ENCODE measurements around the gene PKN1. TPM values are rescaled to one million over a fixed set of nuclear protein-coding genes. Genes with fewer than 3 reads are reported as not detected.

PKN1 gene
- total and polyA plus RNA-seq, 7 experiments from 2014 or later = 47.2 to 211 (median 198) TPM

GRCh38 chr19:14440049-14440448 lies 6.9 kb downstream of the PKN1 start:
- no peaks in the 10 kb centered on the region for H3K9me3 ChIP-seq (ENCODE audit: control insufficient read depth in 2 of 3, low read length in 3 of 3)
- peak overlapping the region; percentile 88 to 99 (median 95) for H3K4me3 Mint-ChIP-seq
- H3K27me3 ChIP-seq (ENCODE audit: control insufficient read depth in 2 of 2, insufficient read depth in 2 of 2, low read length in 2 of 2) = no peaks in the 10 kb centered on the region
- ATAC-seq (peak; percentile 94), DNase-seq (peak; percentile 57 to 84 (median 72))
- H3K27ac Mint-ChIP-seq = peak overlapping the region; percentile 90 to 97 (median 95)
- peak overlapping the region; percentile 82 for H3K4me3 ChIP-seq (ENCODE audit: low read length)
- H3K9me3 Mint-ChIP-seq = no peaks in the 10 kb centered on the region
- no peaks in the 10 kb centered on the region for H3K27me3 Mint-ChIP-seq
- H3K4me1 ChIP-seq (ENCODE audit: control insufficient read depth in 2 of 2, insufficient read depth in 2 of 2, low read length in 2 of 2) = peaks cover 27 to 31% of the 10 kb centered on the region in 2 donors
- ChIA-PET CTCF (interaction anchor here (0.7 to 1.3 kb wide), 4 partner anchors 9 to 1623 kb away, joined by 3 read pairs; no protein-coding TSS in a partner anchor), POLR2A (interaction anchor here (1.4 to 7.0 kb wide), 2 partner anchors 21 to 74 kb away, joined by 4 to 37 read pairs; partner anchors contain the start of gene DDX39A)
- H3K27ac ChIP-seq (ENCODE audit: low read depth, low read length) = peak overlapping the region; percentile 85
- peaks cover 6 to 37% (median 17%) of the 10 kb centered on the region in 5 donors for H3K36me3 Mint-ChIP-seq
- H3K36me3 ChIP-seq (ENCODE audit: control insufficient read depth in 2 of 3, insufficient read depth in 3 of 3, low read length in 3 of 3) = peaks cover 14 to 37% (median 15%) of the 10 kb centered on the region in 3 experiments
- intact Hi-C loops (cut with micrococcal nuclease) = loop anchor here in 1 of 2 donors (1.0 kb wide), 2 partner anchors 8 to 21 kb away; partner anchors contain the start of gene DDX39A
- peaks cover 32 to 75% (median 51%) of the 10 kb centered on the region in 7 donors for H3K4me1 Mint-ChIP-seq

GRCh38 chr19:14441041-14441938 lies 8.2 kb downstream of the PKN1 start:
- Mint-ChIP-seq H3K27ac (peak overlapping the region in 8 of 9 donors; percentile 30 to 97 (median 78)), H3K36me3 (peaks cover 7 to 42% (median 21%) of the 10 kb centered on the region in 5 donors), H3K4me3 (peak overlapping the region; percentile 88 to 99 (median 95)), H3K27me3 (no peaks in the 10 kb centered on the region), H3K4me1 (peaks cover 31 to 71% (median 48%) of the 10 kb centered on the region in 7 donors), H3K9me3 (no peaks in the 10 kb centered on the region)
- Histone ChIP-seq H3K4me3 (ENCODE audit: low read length) (peak overlapping the region; percentile 82), H3K36me3 (ENCODE audit: control insufficient read depth in 2 of 3, insufficient read depth in 3 of 3, low read length in 3 of 3) (peaks cover 15 to 50% (median 16%) of the 10 kb centered on the region in 3 experiments), H3K27ac (ENCODE audit: low read depth, low read length) (peak overlapping the region; percentile 85), H3K4me1 (ENCODE audit: control insufficient read depth in 2 of 2, insufficient read depth in 2 of 2, low read length in 2 of 2) (peaks cover 26 to 31% of the 10 kb centered on the region in 2 donors), H3K9me3 (ENCODE audit: control insufficient read depth in 2 of 3, low read length in 3 of 3) (no peaks in the 10 kb centered on the region), H3K27me3 (ENCODE audit: control insufficient read depth in 2 of 2, insufficient read depth in 2 of 2, low read length in 2 of 2) (no peaks in the 10 kb centered on the region)
- ChIA-PET CTCF (interaction anchor here (1.0 to 1.8 kb wide), 3 partner anchors 9 to 305 kb away, joined by 4 to 9 read pairs (median 4); partner anchors contain the start of gene ASF1B), POLR2A (interaction anchor here (0.7 to 7.0 kb wide), 2 partner anchors 22 to 54 kb away, joined by 3 to 37 read pairs; partner anchors contain the start of gene DDX39A)
- ATAC-seq = no peak
- no peak for DNase-seq
- intact Hi-C loops (cut with micrococcal nuclease) = no loop called here

- POLR2A ChIA-PET = interaction anchor here (0.6 to 7.0 kb wide), 3 partner anchors 24 to 1523 kb away, joined by 3 to 37 read pairs (median 3); partner anchors contain the start of gene DDX39A
- H3K27ac ChIP-seq (ENCODE audit: low read depth, low read length) = no peak overlapping the region
- CTCF ChIA-PET = no interaction called here
- H3K27me3 ChIP-seq (ENCODE audit: control insufficient read depth in 2 of 2, insufficient read depth in 2 of 2, low read length in 2 of 2) = no peaks in the 10 kb centered on the region
- peaks cover 31 to 58% (median 46%) of the 10 kb centered on the region in 7 donors for H3K4me1 Mint-ChIP-seq
- peaks cover 24 to 26% of the 10 kb centered on the region in 2 donors for H3K4me1 ChIP-seq (ENCODE audit: control insufficient read depth in 2 of 2, insufficient read depth in 2 of 2, low read length in 2 of 2)
- no peaks in the 10 kb centered on the region for H3K27me3 Mint-ChIP-seq
- peak overlapping the region in 6 of 9 donors; percentile 9 to 72 (median 28) for H3K27ac Mint-ChIP-seq
- peak overlapping the region in 8 of 10 donors; percentile 18 to 99 (median 40) for H3K4me3 Mint-ChIP-seq
- no peaks in the 10 kb centered on the region for H3K9me3 ChIP-seq (ENCODE audit: control insufficient read depth in 2 of 3, low read length in 3 of 3)
- H3K36me3 Mint-ChIP-seq = peaks cover 10 to 46% (median 27%) of the 10 kb centered on the region in 5 donors
- intact Hi-C loops (cut with micrococcal nuclease) = no loop called here
- ATAC-seq (no peak), DNase-seq (no peak)
- H3K36me3 ChIP-seq (ENCODE audit: control insufficient read depth in 2 of 3, insufficient read depth in 3 of 3, low read length in 3 of 3) = peaks cover 23 to 65% (median 28%) of the 10 kb centered on the region in 3 experiments
- no peaks in the 10 kb centered on the region for H3K9me3 Mint-ChIP-seq
- no peak overlapping the region for H3K4me3 ChIP-seq (ENCODE audit: low read length)
Observed at GRCh38 chr19:14442891-14443631, 10.0 kb downstream of the PKN1 start.

GRCh38 chr19:14443632-14444216 lies 10.6 kb downstream of the PKN1 start:
- peaks cover 10 to 49% (median 32%) of the 10 kb centered on the region in 5 donors for H3K36me3 Mint-ChIP-seq
- ATAC-seq = no peak
- CTCF ChIA-PET = no interaction called here

GRCh38 chr19:14446336-14447036 lies 13.4 kb downstream of the PKN1 start:
- Mint-ChIP-seq H3K9me3 (no peaks in the 10 kb centered on the region), H3K27me3 (no peaks in the 10 kb centered on the region), H3K4me3 (peak overlapping the region in 1 of 10 donors; percentile 16), H3K4me1 (peaks cover 9 to 43% (median 36%) of the 10 kb centered on the region in 7 donors), H3K27ac (peak overlapping the region in 4 of 9 donors; percentile 25 to 72 (median 30)), H3K36me3 (peaks cover 4 to 59% (median 35%) of the 10 kb centered on the region in 5 donors)
- ChIA-PET CTCF (interaction anchor here (0.6 kb wide), 1 partner anchor 296 kb away, joined by 3 read pairs; no protein-coding TSS in a partner anchor), POLR2A (interaction anchor here (1.0 to 1.9 kb wide), 3 partner anchors 26 to 32 kb away, joined by 3 to 7 read pairs (median 5); no protein-coding TSS in a partner anchor)
- no peaks in the 10 kb centered on the region for H3K27me3 ChIP-seq (ENCODE audit: control insufficient read depth in 2 of 2, insufficient read depth in 2 of 2, low read length in 2 of 2)
- no peak overlapping the region for H3K27ac ChIP-seq (ENCODE audit: low read depth, low read length)
- intact Hi-C loops (cut with micrococcal nuclease) = no loop called here
- peaks cover 49 to 96% (median 52%) of the 10 kb centered on the region in 3 experiments for H3K36me3 ChIP-seq (ENCODE audit: control insufficient read depth in 2 of 3, insufficient read depth in 3 of 3, low read length in 3 of 3)
- H3K4me1 ChIP-seq (ENCODE audit: control insufficient read depth in 2 of 2, insufficient read depth in 2 of 2, low read length in 2 of 2) = peaks cover 0 to 10% of the 10 kb centered on the region in 2 donors
- H3K9me3 ChIP-seq (ENCODE audit: control insufficient read depth in 2 of 3, low read length in 3 of 3) = no peaks in the 10 kb centered on the region
- DNase-seq (no peak), ATAC-seq (no peak)
- no peak overlapping the region for H3K4me3 ChIP-seq (ENCODE audit: low read length)

More at GRCh38 chr19:14443632-14444216, 10.6 kb downstream of the PKN1 start:
- no peaks in the 10 kb centered on the region for H3K27me3 Mint-ChIP-seq
- peaks cover 31 to 56% (median 46%) of the 10 kb centered on the region in 7 donors for H3K4me1 Mint-ChIP-seq
- Histone ChIP-seq H3K27me3 (ENCODE audit: control insufficient read depth in 2 of 2, insufficient read depth in 2 of 2, low read length in 2 of 2) (no peaks in the 10 kb centered on the region), H3K36me3 (ENCODE audit: control insufficient read depth in 2 of 3, insufficient read depth in 3 of 3, low read length in 3 of 3) (peaks cover 29 to 72% (median 33%) of the 10 kb centered on the region in 3 experiments), H3K9me3 (ENCODE audit: control insufficient read depth in 2 of 3, low read length in 3 of 3) (no peaks in the 10 kb centered on the region), H3K27ac (ENCODE audit: low read depth, low read length) (no peak overlapping the region), H3K4me1 (ENCODE audit: control insufficient read depth in 2 of 2, insufficient read depth in 2 of 2, low read length in 2 of 2) (peaks cover 21 to 26% of the 10 kb centered on the region in 2 donors), H3K4me3 (ENCODE audit: low read length) (no peak overlapping the region)
- peak overlapping the region in 2 of 9 donors; percentile 21 to 28 for H3K27ac Mint-ChIP-seq
- intact Hi-C loops (cut with micrococcal nuclease) = no loop called here
- no peaks in the 10 kb centered on the region for H3K9me3 Mint-ChIP-seq
- peak overlapping the region in 2 of 10 donors; percentile 5 to 47 for H3K4me3 Mint-ChIP-seq
- POLR2A ChIA-PET = interaction anchor here (1.0 kb wide), 1 partner anchor 60 kb away, joined by 3 read pairs; no protein-coding TSS in a partner anchor
- DNase-seq = no peak
